ENCODE data around the gene TCL1B.
"Not testable (repeated sequence)": the region's sequence is repeated elsewhere in the genome, so short reads cannot be mapped to it uniquely, and the experiment has no call there.

The TCL1B gene

GRCh38 chr14:95685978-95686922 is at the start of gene TCL1B:
Gene TCL1B, plus strand, starts transcription at chr14:95686426. Its CDS starts 42 bp downstream, at chr14:95686468.
- DNase-seq (ENCODE audit: low spot score): no peak

- no peak for DNase-seq (ENCODE audit: low spot score)
Observed at GRCh38 chr14:95644981-95645380, 41.2 kb upstream of the TCL1B start.

- DNase-seq (ENCODE audit: low spot score): no peak
Observed at GRCh38 chr14:95645389-95645996, 40.7 kb upstream of the TCL1B start.

GRCh38 chr14:95647926-95648325 is 38.3 kb upstream of the TCL1B start:
- no peak for DNase-seq (ENCODE audit: low spot score)

GRCh38 chr14:95649230-95649629 is 37.0 kb upstream of the TCL1B start:
- no peak for DNase-seq (ENCODE audit: low spot score)

- DNase-seq (ENCODE audit: low spot score): no peak
Observed at GRCh38 chr14:95651028-95651427, 35.2 kb upstream of the TCL1B start.

GRCh38 chr14:95651821-95652583 is 34.2 kb upstream of the TCL1B start:
- no peak for DNase-seq (ENCODE audit: low spot score)

GRCh38 chr14:95652690-95653089 is 33.5 kb upstream of the TCL1B start:
- DNase-seq (ENCODE audit: low spot score): no peak

- DNase-seq (ENCODE audit: low spot score): no peak
Observed at GRCh38 chr14:95655461-95655860, 30.8 kb upstream of the TCL1B start.

GRCh38 chr14:95656634-95657033 is 29.6 kb upstream of the TCL1B start:
- DNase-seq (ENCODE audit: low spot score): no peak

GRCh38 chr14:95657454-95657853 is 28.8 kb upstream of the TCL1B start:
- no peak for DNase-seq (ENCODE audit: low spot score)

- no peak for DNase-seq (ENCODE audit: low spot score)
Observed at GRCh38 chr14:95659293-95659989, 26.8 kb upstream of the TCL1B start.

GRCh38 chr14:95659990-95660385 is 26.2 kb upstream of the TCL1B start:
- DNase-seq (ENCODE audit: low spot score): no peak

- peak; percentile 53 for DNase-seq (ENCODE audit: low spot score)
Observed at GRCh38 chr14:95660651-95661515, 25.3 kb upstream of the TCL1B start.

GRCh38 chr14:95662376-95663186 is 23.6 kb upstream of the TCL1B start:
- no peak for DNase-seq (ENCODE audit: low spot score)

GRCh38 chr14:95663226-95663797 is 22.9 kb upstream of the TCL1B start:
- no peak for DNase-seq (ENCODE audit: low spot score)

- no peak for DNase-seq (ENCODE audit: low spot score)
Observed at GRCh38 chr14:95664066-95664465, 22.2 kb upstream of the TCL1B start.

GRCh38 chr14:95664546-95664945 is 21.7 kb upstream of the TCL1B start:
- DNase-seq (ENCODE audit: low spot score): no peak

GRCh38 chr14:95665530-95665929 is 20.7 kb upstream of the TCL1B start:
- DNase-seq (ENCODE audit: low spot score): not testable (repeated sequence)

GRCh38 chr14:95666450-95666849 is 19.8 kb upstream of the TCL1B start:
- DNase-seq (ENCODE audit: low spot score): no peak

All from SW480 (cell line).